HG03469 (cell line): ENCODE results near the gene DLG2.
A peak's percentile ranks its signal among the peaks of the same experiment; 100 is the strongest.
"Not testable (repeated sequence)": the region's sequence is repeated elsewhere in the genome, so short reads cannot be mapped to it uniquely, and the experiment has no call there.

Experiments
- ATAC-seq: cut with Tn5 transposase; IDR thresholded peaks from one replicate; pipeline ENCODE4 v1.9.1; 2021; ENCODE audit warnings: mild to moderate bottlenecking, moderate library complexity, moderate number of reproducible peaks; ENCODE audit not compliant: unreplicated experiment

DLG2 gene

GRCh38 chr11:85627332-85627997, at the start of gene DLG2:
Gene DLG2, minus strand, starts transcription at chr11:85627344.
- ATAC-seq = no peak

DNA sequence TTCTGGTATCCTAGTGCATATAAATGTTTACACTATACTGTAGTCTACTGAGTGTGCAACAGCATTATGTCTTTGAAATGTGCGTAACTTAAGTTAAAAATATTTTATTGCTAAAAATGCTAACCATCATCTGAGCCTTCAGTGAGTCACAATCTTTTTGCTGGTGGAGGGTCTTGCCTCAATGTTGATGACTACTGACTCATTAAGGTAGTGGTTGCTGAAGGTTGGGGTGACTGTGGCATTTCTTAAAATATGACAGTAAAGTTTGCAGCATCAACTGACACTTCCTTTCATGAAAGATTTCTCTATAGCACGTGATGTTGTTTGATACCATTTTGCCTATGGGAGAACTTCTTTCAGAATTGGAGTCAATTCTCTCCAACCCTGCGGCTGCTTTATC, 46.2 kb upstream of the DLG2 start:
- no peak for ATAC-seq

DNA sequence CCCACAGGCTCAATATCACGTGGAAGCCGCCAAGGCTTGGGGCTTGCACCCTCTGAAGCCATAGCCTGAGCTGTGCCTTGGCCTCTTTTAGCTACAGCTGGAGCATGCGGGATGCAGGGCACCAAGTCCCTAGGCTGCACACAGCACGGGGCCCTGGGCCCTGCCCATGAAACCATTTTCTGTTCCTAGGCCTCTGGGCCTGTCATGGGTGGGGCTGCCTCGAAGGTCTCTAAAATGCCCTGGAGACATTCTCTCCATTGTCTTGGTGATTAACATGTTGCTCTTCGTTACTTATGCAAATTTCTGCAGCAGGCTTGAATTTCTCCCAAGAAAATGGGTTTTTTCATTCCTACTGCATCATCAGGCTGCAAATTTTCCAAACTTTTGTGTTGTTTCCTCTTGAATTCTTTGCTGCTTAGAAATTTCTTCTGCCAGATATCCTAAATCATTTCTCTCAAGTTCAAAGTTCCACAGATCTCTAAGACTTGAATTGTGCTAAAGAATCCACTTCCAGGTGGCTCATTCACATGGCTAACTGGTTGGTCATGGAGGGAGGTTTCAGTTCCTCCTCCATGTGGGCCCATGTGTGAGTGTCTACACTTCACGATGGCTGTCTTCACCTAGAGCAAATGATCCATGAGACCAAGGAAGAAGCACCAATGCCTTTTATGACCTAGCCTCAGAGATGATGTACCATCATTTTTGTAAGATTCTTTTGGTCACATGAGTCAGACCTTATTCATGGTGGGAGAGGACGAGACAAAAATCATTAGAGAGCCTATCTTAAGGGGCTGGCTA, 45.2 kb upstream of the DLG2 start:
- ATAC-seq = no peak

GRCh38 chr11:85670949-85671663, 44.0 kb upstream of the DLG2 start:
- not testable (repeated sequence) for ATAC-seq

DNA sequence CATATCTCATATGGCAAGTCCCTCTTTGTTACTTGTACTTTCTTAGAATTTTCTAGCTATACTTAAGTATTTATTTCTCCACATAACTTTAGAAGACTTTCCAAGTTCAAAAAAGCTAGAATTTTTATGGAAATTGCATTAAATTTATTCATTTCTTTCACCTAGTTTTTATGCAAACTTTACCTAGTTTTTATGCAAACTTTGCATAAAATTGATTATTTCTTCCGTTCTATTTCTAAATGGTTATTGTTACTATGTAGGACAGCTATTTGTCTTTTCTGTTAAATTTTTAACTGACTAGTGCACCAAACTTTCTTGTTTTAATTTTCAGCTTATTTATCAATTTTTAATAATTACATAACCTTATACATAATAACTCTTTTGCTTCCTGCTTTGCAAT, 41.0 kb upstream of the DLG2 start:
- ATAC-seq = no peak

DNA sequence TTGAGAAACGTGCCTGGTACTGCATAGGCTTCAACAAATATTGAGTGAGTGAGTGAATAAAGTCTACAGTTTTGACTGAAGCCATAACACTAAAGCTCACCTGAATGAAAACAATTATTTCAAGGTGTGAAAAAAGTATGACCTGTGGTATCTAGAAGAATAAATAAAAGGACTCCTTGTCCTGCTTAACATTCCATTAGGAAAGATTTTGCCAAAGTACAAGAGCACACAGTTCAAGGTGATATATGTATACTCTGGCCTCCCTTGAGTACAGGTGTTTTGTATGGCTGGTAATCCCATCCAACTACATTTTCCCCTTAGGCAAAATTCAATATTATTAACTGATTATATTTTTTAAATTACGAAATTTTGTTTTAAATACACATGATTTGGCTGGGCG, 39.5 kb upstream of the DLG2 start:
- no peak for ATAC-seq

- no peak for ATAC-seq
These were observed 38.6 kb upstream of the DLG2 start for GRCh38 chr11:85665733-85666132.

DNA sequence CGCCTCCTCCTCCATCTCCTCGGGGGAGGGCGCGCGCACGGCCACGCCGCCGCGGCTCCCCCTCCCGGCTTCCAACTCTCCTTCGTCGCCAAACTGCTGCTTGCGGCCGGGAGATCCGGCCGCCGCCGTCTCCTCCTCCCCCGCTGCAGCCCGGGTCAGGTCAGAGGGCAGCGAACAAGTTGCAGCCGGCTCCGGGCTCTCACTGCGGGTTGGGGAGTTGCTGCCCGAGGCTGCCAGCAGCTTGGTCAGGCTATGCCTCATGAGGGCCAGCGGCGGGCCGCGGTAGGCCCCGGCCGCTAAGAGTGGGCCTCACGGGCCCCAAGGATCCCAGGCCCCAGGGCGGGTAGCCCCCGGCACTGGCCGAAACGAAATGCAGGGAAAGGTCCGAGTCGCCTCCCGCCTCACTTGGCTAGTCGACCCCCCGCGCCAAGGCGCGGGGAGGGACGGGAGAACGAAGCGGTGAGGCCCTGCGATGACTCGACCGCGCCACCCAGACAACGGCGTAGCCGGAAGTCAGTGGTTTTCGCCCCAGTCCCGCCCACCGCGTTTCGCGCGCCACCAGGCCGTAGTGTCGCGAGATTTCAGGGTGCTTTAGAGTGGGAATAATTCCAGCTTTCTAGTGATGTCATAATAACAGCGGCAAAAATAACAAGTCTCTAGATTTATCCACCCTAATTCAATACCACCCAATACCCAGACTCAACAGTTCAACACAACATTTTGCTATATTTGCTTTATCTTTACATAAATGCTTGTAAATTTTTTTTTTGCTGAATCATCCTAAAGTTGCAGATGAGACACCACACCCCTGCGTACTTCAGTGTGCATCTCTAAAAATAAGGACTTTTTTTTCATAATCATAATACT, 37.7 kb upstream of the DLG2 start, which contains the start of gene CREBZF:
Gene CREBZF (minus strand): TSS at position 515 of the 867 bp plus-strand sequence. CDS start 254 bp downstream, at position 261.
- ATAC-seq = peak; percentile 84

DNA sequence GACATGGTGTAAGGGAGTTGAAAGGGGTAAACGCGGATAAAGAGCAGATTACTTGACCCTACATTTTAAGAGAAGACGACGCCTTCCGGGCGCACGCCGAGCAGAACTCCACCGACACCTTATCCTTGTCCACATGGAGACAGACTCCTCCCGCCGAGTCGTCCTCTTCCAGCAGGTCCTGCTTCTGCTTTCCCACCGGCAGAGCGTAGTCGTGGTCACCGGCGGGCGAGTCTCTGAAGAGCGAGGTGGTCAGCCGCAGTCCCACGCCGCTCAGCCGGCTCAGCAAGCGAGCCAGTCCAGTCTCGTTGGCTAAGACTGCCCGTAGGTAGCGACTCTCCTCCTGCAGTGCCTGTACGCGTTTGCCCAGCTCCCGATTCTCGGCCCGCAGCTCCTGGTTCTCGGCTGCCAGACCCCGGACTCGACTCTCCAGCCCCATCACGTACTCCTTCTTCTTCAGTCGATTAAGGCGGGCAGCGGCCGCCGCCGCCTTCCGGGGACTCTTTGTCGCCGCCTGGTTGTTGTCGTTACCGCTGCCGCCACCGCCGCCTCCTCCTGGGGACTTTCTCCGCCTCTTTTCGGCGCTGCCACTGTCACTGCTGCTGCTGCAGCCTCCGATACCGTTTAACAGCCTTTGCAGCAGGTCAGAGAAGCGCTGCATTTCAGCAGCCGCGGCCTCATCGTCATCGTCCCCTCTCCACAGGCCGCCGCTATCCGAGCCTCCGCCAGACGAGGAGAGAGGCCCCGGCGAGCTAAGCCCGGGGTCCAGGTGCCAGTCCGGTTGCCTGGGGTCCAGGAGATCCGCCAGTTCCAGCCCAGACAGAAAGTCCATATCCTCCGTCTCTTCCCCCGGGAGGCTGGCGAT, 36.8 kb upstream of the DLG2 start:
- ATAC-seq = peak; percentile 49

DNA sequence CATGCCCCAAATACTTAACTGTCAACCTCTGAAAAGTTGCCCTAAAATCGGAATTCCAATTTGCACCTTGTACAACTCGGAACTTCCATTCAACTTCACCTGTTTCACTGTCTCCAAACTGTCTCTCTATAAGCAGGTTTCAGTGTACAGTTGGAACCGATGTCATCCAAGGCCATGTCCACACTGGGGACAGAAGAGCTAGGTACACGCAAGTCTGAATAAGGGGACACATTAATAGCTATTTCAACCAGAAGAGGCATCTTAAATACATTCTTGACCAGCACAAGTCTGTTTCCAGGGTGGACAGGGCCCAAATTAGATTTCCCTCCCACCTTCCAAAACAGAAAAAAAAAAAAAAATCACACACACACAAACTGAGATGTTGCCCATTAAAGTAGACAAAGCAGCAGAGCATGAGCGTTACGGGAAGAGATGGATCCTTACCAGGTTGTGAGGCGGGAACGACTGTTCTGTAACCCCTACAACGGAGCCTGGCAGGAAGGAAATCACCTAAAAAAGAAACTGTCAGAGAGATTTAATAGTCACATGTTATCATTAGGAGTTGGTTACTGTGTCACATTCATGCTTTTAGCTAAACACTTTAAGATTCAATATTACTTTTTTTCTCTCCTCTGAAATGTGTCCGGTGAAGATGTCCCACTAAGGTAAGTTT, 36.1 kb upstream of the DLG2 start:
- no peak for ATAC-seq

DNA sequence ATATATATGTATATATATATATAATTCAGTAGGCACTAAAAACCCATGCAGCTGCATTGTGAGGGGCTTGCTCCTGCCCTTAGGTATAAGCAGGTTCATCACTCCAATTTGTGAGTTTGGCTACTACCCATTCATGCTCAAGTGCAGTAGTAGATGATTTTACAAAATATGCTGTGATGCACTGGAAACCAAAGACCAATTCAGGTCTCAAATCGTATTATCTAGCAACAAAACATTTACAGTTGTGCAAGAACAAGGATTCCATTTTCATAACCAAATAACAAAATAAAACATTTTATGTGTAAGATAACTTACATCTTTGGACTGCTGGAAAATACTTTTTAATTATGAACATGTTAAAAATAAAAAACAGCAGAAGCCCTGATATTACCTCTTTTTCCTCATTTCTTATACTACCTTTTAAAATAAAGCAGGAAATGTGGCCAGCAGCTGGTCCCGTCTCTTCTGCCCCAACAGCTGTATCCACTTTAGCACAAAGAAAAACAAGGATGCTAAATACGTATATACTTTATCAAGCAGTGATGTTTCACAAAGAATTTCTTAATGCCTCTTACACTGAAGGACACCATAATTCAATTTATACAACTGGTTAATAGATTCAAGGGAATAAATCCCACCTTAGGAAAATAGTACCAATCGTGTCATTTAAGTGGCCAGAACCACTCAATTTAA, 35.0 kb upstream of the DLG2 start:
- ATAC-seq = no peak

- ATAC-seq = no peak
These were observed 31.0 kb upstream of the DLG2 start for GRCh38 chr11:85658180-85658579.

DNA sequence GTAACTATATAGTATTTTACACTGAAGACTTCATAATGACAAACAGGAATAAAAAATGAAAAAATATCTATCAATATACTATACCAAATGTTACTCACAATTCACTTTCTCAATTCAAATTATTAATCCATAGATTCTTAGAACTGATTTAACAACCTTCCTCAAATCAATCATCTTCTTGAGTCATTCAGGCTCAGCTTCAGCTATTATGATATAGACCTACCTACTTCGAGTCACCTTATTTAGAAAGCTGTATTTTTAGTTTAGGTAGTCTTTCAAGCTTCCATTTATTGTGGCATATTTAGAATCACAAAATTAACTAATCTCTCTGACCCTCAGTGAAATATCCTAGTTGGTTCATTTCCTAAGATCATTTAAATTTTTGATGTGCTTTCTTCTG, 29.6 kb upstream of the DLG2 start:
- ATAC-seq = no peak

DNA sequence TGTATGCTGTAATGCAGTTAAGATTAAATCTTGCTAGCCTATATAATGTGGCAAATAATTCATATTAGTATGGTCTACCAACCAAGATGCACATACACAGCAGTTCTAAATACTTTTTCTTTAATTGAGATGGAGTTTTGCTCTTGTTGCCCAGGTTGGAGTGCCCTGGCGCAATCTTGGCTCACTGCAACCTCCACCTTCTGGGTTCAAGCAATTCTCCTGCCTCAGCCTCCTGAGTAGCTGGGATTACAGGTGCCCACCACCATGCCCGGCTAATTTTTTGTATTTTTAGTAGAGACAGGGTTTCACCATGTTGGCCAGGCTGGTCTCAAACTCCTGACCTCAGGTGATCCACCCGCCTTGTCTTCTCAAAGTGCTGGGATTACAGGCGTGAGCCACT, 27.2 kb upstream of the DLG2 start:
- not testable (repeated sequence) for ATAC-seq

GRCh38 chr11:85652786-85653447, 25.8 kb upstream of the DLG2 start:
- no peak for ATAC-seq

- ATAC-seq = no peak
These were observed 24.0 kb upstream of the DLG2 start for GRCh38 chr11:85651118-85651517.

DNA sequence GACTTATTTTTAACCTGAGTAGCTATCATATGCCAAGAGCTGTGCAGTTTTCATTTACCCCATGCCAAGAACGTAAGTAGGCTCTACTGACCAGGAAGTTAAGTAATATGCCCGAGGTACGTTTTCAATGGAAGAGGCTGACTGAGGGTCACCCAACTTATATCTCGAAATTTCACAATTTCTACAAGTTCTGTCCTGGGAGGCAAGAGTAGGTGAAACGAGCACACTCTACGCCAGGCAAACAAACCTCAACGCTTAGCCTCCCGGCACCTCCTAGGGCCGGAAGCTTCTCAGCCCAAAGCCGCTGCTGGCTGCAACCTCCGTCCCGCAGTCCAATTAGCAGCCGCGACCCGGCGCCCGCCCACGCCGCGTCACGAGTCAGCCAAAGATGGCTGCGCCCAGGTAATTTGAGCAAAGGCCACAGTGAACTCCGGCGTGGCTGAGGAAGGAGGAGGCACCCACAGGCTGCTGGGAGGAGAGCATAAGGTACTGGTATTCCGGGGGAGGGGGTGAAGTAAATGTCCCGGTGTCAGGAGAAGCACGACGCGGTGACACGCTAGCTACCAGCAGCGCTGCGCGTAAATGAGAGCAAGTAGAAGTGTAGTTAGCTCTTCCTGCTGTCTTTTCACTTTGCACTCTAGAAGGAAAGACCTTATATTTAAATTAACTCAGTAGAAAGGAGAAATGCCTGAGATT, 20.6 kb upstream of the DLG2 start, which contains the start of gene TMEM126A:
Gene TMEM126A (plus strand): TSS at position 364 of the 696 bp plus-strand sequence. CDS start 2,289 bp downstream, outside the sequence.
- ATAC-seq = peak; percentile 98
